Calu3 (cell line): Measurements from ENCODE around the gene SLCO2A1. TPM values are rescaled to one million over a fixed set of nuclear protein-coding genes. Genes with fewer than 3 reads are reported as not detected.

Experiments
- BruUV-seq: library from RNA; stranded (reverse); fragments of 400-500 nt; replicated peaks from 2 replicates; lab custom pipeline; 2021; lab: Mats Ljungman, UMichigan
- CTCF ChIA-PET: fragments of 300-600 bp; sonication (Branson Sonifier 250); formaldehyde crosslinking; loops from one replicate; lab custom pipeline; 2022; ENCODE audit warnings: antibody characterized with exemption; lab: Charles Lee
- DNase-seq: peaks from one replicate; pipeline ENCODE4 v3.0.0; 2022
- H3K27ac Mint-ChIP-seq: one replicate; pipeline ENCODE4 v1.8.0; 2022; ENCODE audit warnings: mixed read lengths; ENCODE audit not compliant: unreplicated experiment
- H3K27me3 Mint-ChIP-seq: one replicate; pipeline ENCODE4 v1.8.0; 2022; ENCODE audit warnings: mixed read lengths; ENCODE audit not compliant: unreplicated experiment
- H3K36me3 Mint-ChIP-seq: one replicate; pipeline ENCODE4 v1.8.0; 2022; ENCODE audit warnings: mild to moderate bottlenecking, moderate library complexity, mixed read lengths; ENCODE audit not compliant: insufficient read depth, unreplicated experiment
- H3K4me1 Mint-ChIP-seq: one replicate; pipeline ENCODE4 v1.8.0; 2022; ENCODE audit warnings: mild to moderate bottlenecking, low read depth, mixed read lengths; ENCODE audit not compliant: unreplicated experiment
- H3K4me3 Mint-ChIP-seq: one replicate; pipeline ENCODE4 v1.8.0; 2022; ENCODE audit warnings: mild to moderate bottlenecking, low read depth, moderate library complexity, mixed read lengths; ENCODE audit not compliant: unreplicated experiment
- H3K9me3 Mint-ChIP-seq: one replicate; pipeline ENCODE4 v1.8.0; 2022; ENCODE audit warnings: low read depth, mixed read lengths; ENCODE audit not compliant: unreplicated experiment
- intact Hi-C: fragments of 100-400 bp; cut with micrococcal nuclease; formaldehyde crosslinking; loops from one replicate; pipeline ENCODE4 v1.10.0; 2022; ENCODE audit not compliant: unreplicated experiment
- total RNA-seq: library from RNA; stranded (reverse); gene quantifications from 2 replicates; pipeline ENCODE4 v1.2.3, GENCODE V29; 2022
- TF ChIP-seq, protein P1 (sequence below): fragments of 200-600 bp; IDR thresholded peaks from one replicate; pipeline ENCODE4 v1.8.0; 2022; ENCODE audit warnings: antibody characterized with exemption; ENCODE audit not compliant: unreplicated experiment

The SLCO2A1 gene
- total RNA-seq, 1 experiment from 2014 or later: not detected

DNA sequence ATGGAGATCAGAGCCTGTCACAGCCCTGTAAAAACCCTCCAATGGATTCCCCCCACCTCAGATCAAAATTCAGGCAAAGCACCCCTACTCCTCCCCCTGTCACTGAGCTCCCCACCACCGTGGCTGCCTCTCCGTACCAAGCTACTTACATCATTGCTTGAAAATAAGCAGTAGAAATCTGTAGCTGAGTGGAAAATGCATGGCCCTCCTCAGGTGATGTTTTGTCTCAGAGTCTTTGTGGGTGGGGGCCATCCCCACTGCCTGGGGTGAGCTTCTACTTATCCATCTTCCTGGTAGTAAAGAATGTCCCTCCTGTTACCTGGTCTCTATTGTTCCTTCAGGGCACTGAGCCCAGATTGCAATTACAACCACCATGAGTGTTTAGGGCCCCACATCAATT lies 34.5 kb downstream of the SLCO2A1 start:
- intact Hi-C loops: no loop called here
- H3K4me3 Mint-ChIP-seq: no peak overlapping the region
- H3K27ac Mint-ChIP-seq: no peak overlapping the region
- no peaks in the 10 kb centered on the region for H3K4me1 Mint-ChIP-seq
- DNase-seq: no peak
- no peaks in the 10 kb centered on the region for H3K36me3 Mint-ChIP-seq
- CTCF ChIA-PET: interaction anchor here (1.5 to 1.8 kb wide), 2 partner anchors 11 to 17 kb away, joined by 3 to 7 read pairs; no protein-coding TSS in a partner anchor
- BruUV-seq: no TSS peak
- TF ChIP-seq, protein P1, sequence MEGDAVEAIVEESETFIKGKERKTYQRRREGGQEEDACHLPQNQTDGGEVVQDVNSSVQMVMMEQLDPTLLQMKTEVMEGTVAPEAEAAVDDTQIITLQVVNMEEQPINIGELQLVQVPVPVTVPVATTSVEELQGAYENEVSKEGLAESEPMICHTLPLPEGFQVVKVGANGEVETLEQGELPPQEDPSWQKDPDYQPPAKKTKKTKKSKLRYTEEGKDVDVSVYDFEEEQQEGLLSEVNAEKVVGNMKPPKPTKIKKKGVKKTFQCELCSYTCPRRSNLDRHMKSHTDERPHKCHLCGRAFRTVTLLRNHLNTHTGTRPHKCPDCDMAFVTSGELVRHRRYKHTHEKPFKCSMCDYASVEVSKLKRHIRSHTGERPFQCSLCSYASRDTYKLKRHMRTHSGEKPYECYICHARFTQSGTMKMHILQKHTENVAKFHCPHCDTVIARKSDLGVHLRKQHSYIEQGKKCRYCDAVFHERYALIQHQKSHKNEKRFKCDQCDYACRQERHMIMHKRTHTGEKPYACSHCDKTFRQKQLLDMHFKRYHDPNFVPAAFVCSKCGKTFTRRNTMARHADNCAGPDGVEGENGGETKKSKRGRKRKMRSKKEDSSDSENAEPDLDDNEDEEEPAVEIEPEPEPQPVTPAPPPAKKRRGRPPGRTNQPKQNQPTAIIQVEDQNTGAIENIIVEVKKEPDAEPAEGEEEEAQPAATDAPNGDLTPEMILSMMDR: no peak
- H3K9me3 Mint-ChIP-seq: no peaks in the 10 kb centered on the region
- H3K27me3 Mint-ChIP-seq: peaks cover 82% of the 10 kb centered on the region

DNA sequence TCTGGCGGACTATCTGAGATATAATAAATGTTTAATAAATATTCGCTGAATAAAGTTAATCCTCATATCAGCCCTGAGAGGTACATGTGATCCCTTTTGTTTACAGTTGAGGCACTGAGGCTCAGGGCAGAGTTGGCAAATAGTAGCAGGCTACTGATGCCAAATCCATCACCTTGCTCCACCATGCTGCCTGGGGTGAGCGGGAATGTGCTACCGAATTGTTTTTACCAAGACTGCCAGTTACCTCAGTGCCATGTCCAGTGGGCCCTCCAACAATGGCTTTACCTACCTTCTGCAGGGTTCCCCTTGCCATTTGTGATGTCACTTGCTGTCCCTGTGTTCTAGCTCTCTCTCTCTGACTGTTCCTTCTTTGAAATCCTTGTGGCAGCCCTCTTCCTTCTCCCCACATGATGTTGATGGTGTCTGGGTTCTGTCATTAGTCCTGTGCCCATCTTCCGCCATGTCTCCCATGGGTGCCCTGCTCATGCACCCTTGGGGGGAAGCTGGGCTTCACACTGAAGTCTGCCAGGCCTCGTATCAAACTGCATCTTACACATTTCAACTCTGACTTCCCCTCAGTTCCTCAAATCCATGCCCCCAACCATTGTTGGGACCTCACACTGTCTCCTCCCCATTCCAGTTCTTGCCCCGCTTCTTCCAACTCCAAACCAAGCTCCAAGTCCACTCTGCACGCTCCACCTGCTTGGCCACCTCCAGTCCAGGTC lies 35.4 kb downstream of the SLCO2A1 start:
- no TSS peak for BruUV-seq
- no peak overlapping the region for H3K27ac Mint-ChIP-seq
- no peaks in the 10 kb centered on the region for H3K36me3 Mint-ChIP-seq
- intact Hi-C loops: no loop called here
- no peak overlapping the region for H3K4me3 Mint-ChIP-seq
- CTCF ChIA-PET: interaction anchor here (1.5 to 1.8 kb wide), 2 partner anchors 10 to 18 kb away, joined by 3 to 7 read pairs; no protein-coding TSS in a partner anchor
- no peaks in the 10 kb centered on the region for H3K4me1 Mint-ChIP-seq
- no peak for DNase-seq
- no peaks in the 10 kb centered on the region for H3K9me3 Mint-ChIP-seq
- TF ChIP-seq, protein P1: no peak
- H3K27me3 Mint-ChIP-seq: peaks cover 82% of the 10 kb centered on the region

DNA sequence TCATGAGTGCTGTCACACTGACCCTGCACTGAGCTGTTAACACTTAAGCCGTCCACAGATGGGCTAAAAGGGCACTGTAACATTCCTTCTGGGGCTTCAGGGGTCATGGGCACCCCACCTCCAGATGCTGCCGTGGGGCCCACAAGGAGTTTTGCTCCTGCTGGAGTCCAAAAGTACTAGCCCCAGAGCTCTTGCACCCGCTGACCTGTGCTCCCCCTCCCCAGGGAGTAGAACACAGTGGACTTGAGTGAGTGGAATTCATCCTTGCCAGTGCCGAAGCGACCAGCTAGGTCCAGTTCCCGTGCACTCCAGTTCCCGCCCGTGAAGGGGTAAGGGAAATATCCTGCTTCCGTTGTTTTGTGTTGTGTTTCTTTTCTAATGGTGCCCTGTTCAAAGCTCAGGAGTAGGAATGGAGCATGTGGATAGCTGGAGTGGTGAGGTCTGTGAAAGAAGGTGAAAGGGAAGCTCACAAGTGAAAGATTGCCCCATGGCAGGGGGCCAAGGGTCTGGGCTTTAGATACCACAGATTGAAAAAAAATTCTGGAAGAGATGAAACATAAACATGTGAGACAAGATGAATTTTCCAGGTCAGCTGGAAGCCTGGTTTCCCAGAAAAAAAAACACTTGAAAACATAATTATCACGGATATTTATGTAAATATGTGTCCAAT lies 36.6 kb downstream of the SLCO2A1 start:
- Mint-ChIP-seq H3K27me3 (peaks cover 81% of the 10 kb centered on the region), H3K36me3 (no peaks in the 10 kb centered on the region), H3K27ac (no peak overlapping the region), H3K4me3 (no peak overlapping the region), H3K9me3 (no peaks in the 10 kb centered on the region), H3K4me1 (peaks cover 7% of the 10 kb centered on the region)
- TF ChIP-seq, protein P1: no peak
- CTCF ChIA-PET: interaction anchor here (0.7 kb wide), 1 partner anchor 211 kb away, joined by 3 read pairs; no protein-coding TSS in a partner anchor
- DNase-seq: no peak
- intact Hi-C loops: no loop called here
- no TSS peak for BruUV-seq

DNA sequence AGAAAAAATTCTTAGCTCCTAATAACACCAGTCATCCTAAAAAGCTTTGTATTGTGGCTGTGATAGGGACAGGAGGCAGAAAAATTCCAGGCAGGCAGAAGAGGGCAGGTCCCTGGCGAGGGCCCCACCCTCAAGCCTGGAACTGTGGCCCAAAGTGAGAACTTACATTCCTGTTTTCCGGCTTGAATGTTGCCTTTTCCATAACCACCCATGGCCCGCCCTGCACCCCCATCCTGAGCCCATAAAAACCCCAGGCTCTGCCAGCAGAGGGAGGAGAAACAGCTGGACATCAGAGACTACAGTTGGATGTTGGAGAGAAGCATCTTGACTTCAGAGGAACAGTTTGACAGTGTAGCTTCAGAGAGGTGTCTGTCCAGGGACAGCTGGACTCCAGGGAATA lies 37.3 kb downstream of the SLCO2A1 start:
- H3K4me3 Mint-ChIP-seq: no peak overlapping the region
- no peaks in the 10 kb centered on the region for H3K9me3 Mint-ChIP-seq
- no peak for DNase-seq
- no peaks in the 10 kb centered on the region for H3K36me3 Mint-ChIP-seq
- CTCF ChIA-PET: no interaction called here
- TF ChIP-seq, protein P1: no peak
- peaks cover 14% of the 10 kb centered on the region for H3K4me1 Mint-ChIP-seq
- no peak overlapping the region for H3K27ac Mint-ChIP-seq
- H3K27me3 Mint-ChIP-seq: peaks cover 81% of the 10 kb centered on the region
- intact Hi-C loops: no loop called here
- BruUV-seq: no TSS peak
